PC-3 (cell line): ENCODE results near the gene UGCG.

Experiments
- EZH2phosphoT487 ChIP-seq: fragments of 300-600 bp; sonication (generic); IDR thresholded peaks from 2 replicates; pipeline ENCODE4 v1.6.1; 2018; ENCODE audit warnings: mild to moderate bottlenecking, antibody characterized with exemption, low read length, borderline replicate concordance
- TF ChIP-seq, protein P1 (sequence below): fragments of 300-600 bp; sonication (generic); conservative IDR thresholded peaks from 2 replicates; pipeline ENCODE4 v1.5.1; 2017; ENCODE audit warnings: antibody characterized with exemption, low read depth, mild to moderate bottlenecking, low read length

DNA sequence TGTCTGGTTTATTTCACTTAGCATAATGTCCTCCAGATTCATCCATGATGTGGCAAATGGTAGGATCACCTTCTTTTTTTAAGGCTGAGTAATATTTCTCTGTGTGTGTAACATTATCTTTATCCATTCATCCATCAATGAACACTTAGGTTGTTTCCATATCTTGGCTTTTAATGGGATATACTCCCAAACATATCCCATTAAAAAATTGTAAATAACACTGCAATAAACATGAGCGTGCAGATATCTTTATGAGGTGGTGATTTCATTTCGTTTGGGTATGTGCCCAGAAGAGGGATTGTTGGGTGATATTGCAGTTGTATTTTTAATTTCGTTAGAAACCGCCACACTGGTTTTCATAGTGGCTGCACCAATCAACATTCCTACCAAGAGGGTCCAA lies 36.2 kb upstream of the UGCG start:
- TF ChIP-seq, protein P1, sequence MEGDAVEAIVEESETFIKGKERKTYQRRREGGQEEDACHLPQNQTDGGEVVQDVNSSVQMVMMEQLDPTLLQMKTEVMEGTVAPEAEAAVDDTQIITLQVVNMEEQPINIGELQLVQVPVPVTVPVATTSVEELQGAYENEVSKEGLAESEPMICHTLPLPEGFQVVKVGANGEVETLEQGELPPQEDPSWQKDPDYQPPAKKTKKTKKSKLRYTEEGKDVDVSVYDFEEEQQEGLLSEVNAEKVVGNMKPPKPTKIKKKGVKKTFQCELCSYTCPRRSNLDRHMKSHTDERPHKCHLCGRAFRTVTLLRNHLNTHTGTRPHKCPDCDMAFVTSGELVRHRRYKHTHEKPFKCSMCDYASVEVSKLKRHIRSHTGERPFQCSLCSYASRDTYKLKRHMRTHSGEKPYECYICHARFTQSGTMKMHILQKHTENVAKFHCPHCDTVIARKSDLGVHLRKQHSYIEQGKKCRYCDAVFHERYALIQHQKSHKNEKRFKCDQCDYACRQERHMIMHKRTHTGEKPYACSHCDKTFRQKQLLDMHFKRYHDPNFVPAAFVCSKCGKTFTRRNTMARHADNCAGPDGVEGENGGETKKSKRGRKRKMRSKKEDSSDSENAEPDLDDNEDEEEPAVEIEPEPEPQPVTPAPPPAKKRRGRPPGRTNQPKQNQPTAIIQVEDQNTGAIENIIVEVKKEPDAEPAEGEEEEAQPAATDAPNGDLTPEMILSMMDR = no peak
- TF ChIP-seq EZH2phosphoT487 = no peak
